SK-N-SH (cell line): Measurements from ENCODE around the gene HTRA3. TPM values are rescaled to one million over a fixed set of nuclear protein-coding genes. Genes with fewer than 3 reads are reported as not detected.

Source experiments
- CTCF ChIA-PET: fragments of 300-600, 350-600 bp; formaldehyde crosslinking; extraction: SDS; loops from one replicate; lab custom pipeline; 2021; lab: Yijun Ruan, JAX
- POLR2A ChIA-PET: fragments of 350-600 bp; sonication (Branson Sonifier 250); formaldehyde crosslinking; extraction: SDS; loops from one replicate; lab custom pipeline; 2020; ENCODE audit warnings: antibody characterized with exemption, inconsistent platforms; lab: Yijun Ruan, JAX
- DNase-seq: peaks from one replicate; pipeline ENCODE4 v3.0.0; 2012
- H2AFZ ChIP-seq: fragments of 200-600 bp; sonication (generic); 2 replicates; pipeline ENCODE4 v1.8.1; 2016; ENCODE audit warnings: antibody characterized with exemption, mild to moderate bottlenecking, low read depth
- H3F3A ChIP-seq: fragments of 200-600 bp; sonication (generic); replicated peaks from 2 replicates; pipeline ENCODE3; 2016; ENCODE audit warnings: antibody characterized with exemption, mild to moderate bottlenecking; ENCODE audit not compliant: insufficient read depth
- H3K27ac ChIP-seq, 2 experiments: fragments of 200-500 bp in 1 of 2; fragments of 200-600 bp in 1 of 2; sonication (Bioruptor generic) in 1 of 2; sonication (generic), shearing (Covaris generic) in 1 of 2; 2 replicates each; pipeline versions ENCODE4 v1.5.1 to v1.6.1; 2014 to 2016; ENCODE audit warnings: low read depth in 2 of 2, inconsistent platforms in 1 of 2, low read length in 1 of 2, mild to moderate bottlenecking in 1 of 2, mixed read lengths in 1 of 2
- H3K27me3 ChIP-seq: fragments of 200-600 bp; sonication (generic), shearing (Covaris generic); 2 replicates; pipeline ENCODE4 v1.6.1; 2016; ENCODE audit warnings: mixed run types; ENCODE audit not compliant: insufficient read depth
- H3K36me3 ChIP-seq, 2 experiments: fragments of 200-500 bp in 1 of 2; fragments of 200-600 bp in 1 of 2; sonication (Bioruptor generic) in 1 of 2; sonication (generic) in 1 of 2; replicated peaks in 1 of 2; 2 replicates each; pipeline versions ENCODE3 to v1.5.1; 2014 to 2016; ENCODE audit warnings: low read length in 1 of 2, mild to moderate bottlenecking in 1 of 2; ENCODE audit not compliant: insufficient read depth in 2 of 2, control insufficient read depth in 1 of 2
- H3K4me1 ChIP-seq, 2 experiments: fragments of 200-500 bp in 1 of 2; fragments of 200-600 bp in 1 of 2; sonication (Bioruptor generic) in 1 of 2; sonication (generic), shearing (Covaris generic) in 1 of 2; 2 replicates each; pipeline versions ENCODE4 v1.5.1 to v1.6.1; 2014 to 2016; ENCODE audit warnings: low read depth in 1 of 2, low read length in 1 of 2, mixed run types in 1 of 2; ENCODE audit not compliant: insufficient read depth in 2 of 2, control insufficient read depth in 1 of 2
- H3K4me2 ChIP-seq: fragments of 200-600 bp; sonication (generic), shearing (Covaris generic); 2 replicates; pipeline ENCODE4 v1.6.1; 2017; ENCODE audit warnings: mixed run types
- H3K4me3 ChIP-seq, 2 experiments: fragments of 200-500 bp in 1 of 2; fragments of 200-600 bp in 1 of 2; sonication (Bioruptor generic) in 1 of 2; sonication (generic), shearing (Covaris generic) in 1 of 2; 2 replicates each; pipeline versions ENCODE4 v1.5.1 to v1.8.1; 2014 to 2016; ENCODE audit warnings: low read depth in 2 of 2, inconsistent platforms in 1 of 2, low read length in 1 of 2, mild to moderate bottlenecking in 1 of 2, mixed read lengths in 1 of 2, moderate library complexity in 1 of 2
- H3K79me2 ChIP-seq: fragments of 200-600 bp; sonication (generic); 2 replicates; pipeline ENCODE4 v1.8.1; 2017; ENCODE audit warnings: mild to moderate bottlenecking; ENCODE audit not compliant: insufficient read depth
- H3K9ac ChIP-seq: fragments of 200-600 bp; sonication (generic); 2 replicates; pipeline ENCODE4 v1.6.1; 2017; ENCODE audit warnings: mixed run types
- H3K9me2 ChIP-seq: fragments of 200-600 bp; sonication (generic); 2 replicates; pipeline ENCODE4 v1.6.1; 2017; ENCODE audit warnings: mixed run types
- H3K9me3 ChIP-seq: fragments of 200-600 bp; sonication (generic); 2 replicates; pipeline ENCODE4 v1.6.1; 2017; ENCODE audit warnings: mixed run types, mild to moderate bottlenecking, moderate library complexity
- H4K20me1 ChIP-seq: fragments of 200-600 bp; sonication (generic); 2 replicates; pipeline ENCODE4 v1.6.1; 2017; ENCODE audit warnings: mild to moderate bottlenecking, mixed run types; ENCODE audit not compliant: insufficient read depth
- EP300 ChIP-seq, 2 experiments: IDR thresholded peaks; 2 replicates each; pipeline versions ENCODE4 v1.4.0 to v1.6.1; 2012; ENCODE audit warnings: borderline replicate concordance in 1 of 2, low read depth in 1 of 2, low read length in 1 of 2
- GABPA ChIP-seq: IDR thresholded peaks from 2 replicates; pipeline ENCODE4 v1.4.0; 2012; ENCODE audit warnings: low read depth, mild to moderate bottlenecking
- GATA2 ChIP-seq: sonication (generic); formaldehyde crosslinking; IDR thresholded peaks from 2 replicates; pipeline ENCODE4 v1.5.0; 2020; ENCODE audit warnings: mild to moderate bottlenecking, missing genetic modification reagents
- MEF2A ChIP-seq: IDR thresholded peaks from 2 replicates; pipeline ENCODE4 v1.4.0; 2012; ENCODE audit warnings: low read depth, borderline replicate concordance
- MXI1 ChIP-seq: IDR thresholded peaks from 2 replicates; pipeline ENCODE4 v1.6.1; 2012; ENCODE audit warnings: mild to moderate bottlenecking, low read depth, low read length, improper control_type of control experiment
- POLR2AphosphoS5 ChIP-seq: IDR thresholded peaks from 2 replicates; pipeline ENCODE4 v1.6.1; 2012; ENCODE audit warnings: low read depth, low read length
- RAD21 ChIP-seq: IDR thresholded peaks from 2 replicates; pipeline ENCODE4 v1.6.1; 2012; ENCODE audit warnings: mild to moderate bottlenecking, low read length
- RCOR1 ChIP-seq: fragments of 150-350 bp; IDR thresholded peaks from 2 replicates; pipeline ENCODE4 v1.6.1; 2017; ENCODE audit warnings: antibody characterized with exemption, low read length
- RFX5 ChIP-seq: IDR thresholded peaks from 2 replicates; pipeline ENCODE4 v1.6.1; 2012; ENCODE audit warnings: mild to moderate bottlenecking, improper control_type of control experiment, low read length
- RXRA ChIP-seq: IDR thresholded peaks from 2 replicates; pipeline ENCODE4 v1.4.0; 2012; ENCODE audit warnings: low read depth, mild to moderate bottlenecking, borderline replicate concordance
- SIN3A ChIP-seq: IDR thresholded peaks from 2 replicates; pipeline ENCODE4 v1.6.1; 2012; ENCODE audit warnings: low read depth, mild to moderate bottlenecking, low read length, moderate library complexity, borderline replicate concordance
- SMC3 ChIP-seq: IDR thresholded peaks from 2 replicates; pipeline ENCODE4 v1.6.1; 2012; ENCODE audit warnings: low read depth, low read length, improper control_type of control experiment
- TCF12 ChIP-seq: IDR thresholded peaks from 2 replicates; pipeline ENCODE4 v1.4.0; 2012
- WGBS: methylation state at CpG from one replicate; pipeline ENCODE4 v1.1.6; 2017; ENCODE audit warnings: low lambda C conversion rate; 5-methylcytosine and 5-hydroxymethylcytosine counted together
- polyA plus RNA-seq, 3 experiments: library from polyadenylated mRNA; depleted of rRNA; stranded (reverse); fragments of >200 nt; gene quantifications; 2 replicates each; pipeline ENCODE4 v1.2.3, GENCODE V29; 2012
- TF ChIP-seq, protein P1 (sequence below): fragments of 150-350 bp; IDR thresholded peaks from 2 replicates; pipeline ENCODE4 v1.6.1; 2016; ENCODE audit warnings: mild to moderate bottlenecking, low read depth, low read length
- TF ChIP-seq, protein P2 (sequence below): fragments of 150-350 bp; IDR thresholded peaks from 2 replicates; pipeline ENCODE4 v1.6.1; 2017; ENCODE audit warnings: antibody characterized with exemption, low read length, low read depth, borderline replicate concordance
- TF ChIP-seq, protein P3 (sequence below): IDR thresholded peaks from 2 replicates; pipeline ENCODE4; 2012
- TF ChIP-seq, protein P4 (sequence below): IDR thresholded peaks from 2 replicates; pipeline ENCODE4 v1.4.0; 2012; ENCODE audit warnings: low read depth, borderline replicate concordance
- TF ChIP-seq, protein P5 (sequence below): fragments of 200-600 bp; sonication (generic); IDR thresholded peaks from 2 replicates; pipeline ENCODE4 v1.6.1; 2017; ENCODE audit warnings: antibody characterized with exemption, mild to moderate bottlenecking, moderate library complexity

HTRA3 gene
- polyA plus RNA-seq, 1 of the 3 experiments (the other 2 are of a cell fraction) = 0.05 TPM

DNA sequence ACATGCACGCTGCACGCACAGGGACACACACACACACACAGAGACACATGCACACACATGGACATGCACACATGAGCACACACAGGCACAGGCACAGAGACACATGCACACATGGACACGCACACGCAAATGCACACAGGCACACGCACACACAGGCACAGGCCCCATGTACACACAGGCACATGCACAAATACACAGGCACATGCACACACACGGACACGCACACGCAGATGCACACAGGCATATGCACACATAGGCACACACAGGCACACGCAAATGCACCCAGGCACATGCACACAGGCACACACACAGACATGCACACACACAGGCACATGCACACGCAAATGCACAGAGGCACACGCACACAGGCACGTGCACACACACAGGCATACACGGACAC, 30.3 kb upstream of the HTRA3 start:
- no peaks in the 10 kb centered on the region for H4K20me1 ChIP-seq
- POLR2A ChIA-PET = no interaction called here
- H3K27ac ChIP-seq = no peak overlapping the region
- no peaks in the 10 kb centered on the region for H3K9me2 ChIP-seq
- H3K27me3 ChIP-seq = no peaks in the 10 kb centered on the region
- H3K4me2 ChIP-seq = no peak overlapping the region
- no peak overlapping the region for H3K4me3 ChIP-seq
- CTCF ChIA-PET = interaction anchor here (1.5 to 5.2 kb wide), 5 partner anchors 10 to 170 kb away, joined by 3 to 66 read pairs (median 7); no protein-coding TSS in a partner anchor
- 91% methylated on average over 11 of the region's 13 CpGs for WGBS
- no peak overlapping the region for H3K9ac ChIP-seq
- TF ChIP-seq, protein P1, sequence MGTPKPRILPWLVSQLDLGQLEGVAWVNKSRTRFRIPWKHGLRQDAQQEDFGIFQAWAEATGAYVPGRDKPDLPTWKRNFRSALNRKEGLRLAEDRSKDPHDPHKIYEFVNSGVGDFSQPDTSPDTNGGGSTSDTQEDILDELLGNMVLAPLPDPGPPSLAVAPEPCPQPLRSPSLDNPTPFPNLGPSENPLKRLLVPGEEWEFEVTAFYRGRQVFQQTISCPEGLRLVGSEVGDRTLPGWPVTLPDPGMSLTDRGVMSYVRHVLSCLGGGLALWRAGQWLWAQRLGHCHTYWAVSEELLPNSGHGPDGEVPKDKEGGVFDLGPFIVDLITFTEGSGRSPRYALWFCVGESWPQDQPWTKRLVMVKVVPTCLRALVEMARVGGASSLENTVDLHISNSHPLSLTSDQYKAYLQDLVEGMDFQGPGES = no peak
- no peak for TF ChIP-seq RCOR1
- TF ChIP-seq MEF2A = no peak
- TF ChIP-seq SIN3A = no peak
- TF ChIP-seq, protein P2, sequence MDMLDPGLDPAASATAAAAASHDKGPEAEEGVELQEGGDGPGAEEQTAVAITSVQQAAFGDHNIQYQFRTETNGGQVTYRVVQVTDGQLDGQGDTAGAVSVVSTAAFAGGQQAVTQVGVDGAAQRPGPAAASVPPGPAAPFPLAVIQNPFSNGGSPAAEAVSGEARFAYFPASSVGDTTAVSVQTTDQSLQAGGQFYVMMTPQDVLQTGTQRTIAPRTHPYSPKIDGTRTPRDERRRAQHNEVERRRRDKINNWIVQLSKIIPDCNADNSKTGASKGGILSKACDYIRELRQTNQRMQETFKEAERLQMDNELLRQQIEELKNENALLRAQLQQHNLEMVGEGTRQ = no peak
- TF ChIP-seq, protein P3, sequence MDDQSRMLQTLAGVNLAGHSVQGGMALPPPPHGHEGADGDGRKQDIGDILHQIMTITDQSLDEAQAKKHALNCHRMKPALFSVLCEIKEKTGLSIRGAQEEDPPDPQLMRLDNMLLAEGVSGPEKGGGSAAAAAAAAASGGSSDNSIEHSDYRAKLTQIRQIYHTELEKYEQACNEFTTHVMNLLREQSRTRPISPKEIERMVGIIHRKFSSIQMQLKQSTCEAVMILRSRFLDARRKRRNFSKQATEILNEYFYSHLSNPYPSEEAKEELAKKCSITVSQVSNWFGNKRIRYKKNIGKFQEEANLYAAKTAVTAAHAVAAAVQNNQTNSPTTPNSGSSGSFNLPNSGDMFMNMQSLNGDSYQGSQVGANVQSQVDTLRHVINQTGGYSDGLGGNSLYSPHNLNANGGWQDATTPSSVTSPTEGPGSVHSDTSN = no peak
- TF ChIP-seq MXI1 = no peak
- TF ChIP-seq POLR2AphosphoS5 = no peak
- TF ChIP-seq SMC3 = no peak
- TF ChIP-seq TCF12 = no peak
- H2AFZ ChIP-seq = no peak overlapping the region
- no peaks in the 10 kb centered on the region for H3K36me3 ChIP-seq
- no peak for DNase-seq
- peaks cover 4 to 19% of the 10 kb centered on the region in 2 experiments; a peak in 1 of 4 replicates for H3K4me1 ChIP-seq
- no peaks in the 10 kb centered on the region for H3K9me3 ChIP-seq
- no peaks in the 10 kb centered on the region for H3F3A ChIP-seq
- H3K79me2 ChIP-seq = no peaks in the 10 kb centered on the region

DNA sequence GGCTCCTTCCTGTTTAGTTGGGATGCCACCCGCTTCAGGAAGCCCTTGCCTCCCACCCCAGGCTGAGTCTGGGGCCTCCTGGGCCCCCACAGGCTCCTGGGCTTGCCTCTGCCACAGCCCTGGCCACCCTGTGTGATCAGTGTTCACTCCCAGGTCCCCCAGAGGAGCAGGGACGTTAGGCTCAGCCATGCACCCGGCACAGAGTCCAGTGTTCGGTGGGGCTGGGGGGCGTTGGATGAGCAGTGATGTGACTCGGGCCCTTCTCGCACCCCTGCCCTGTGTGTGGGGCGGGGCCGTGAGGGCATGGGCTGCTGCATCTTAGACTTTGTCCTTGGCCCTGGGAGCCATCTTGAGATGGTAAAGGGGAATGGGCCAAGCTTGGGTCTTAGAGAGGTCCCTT, 29.9 kb upstream of the HTRA3 start:
- Histone ChIP-seq H3K4me1 (peaks cover 4 to 19% of the 10 kb centered on the region in 2 experiments; a peak in 1 of 4 replicates), H3K27ac (no peak overlapping the region), H3K79me2 (no peaks in the 10 kb centered on the region), H3K4me2 (no peak overlapping the region), H3K9me3 (no peaks in the 10 kb centered on the region), H3F3A (no peaks in the 10 kb centered on the region), H4K20me1 (no peaks in the 10 kb centered on the region), H3K36me3 (no peaks in the 10 kb centered on the region), H3K9ac (no peak overlapping the region), H3K9me2 (no peaks in the 10 kb centered on the region), H3K27me3 (no peaks in the 10 kb centered on the region), H3K4me3 (no peak overlapping the region), H2AFZ (no peak overlapping the region)
- ChIA-PET POLR2A (no interaction called here), CTCF (interaction anchor here (0.8 to 6.8 kb wide), 6 partner anchors 10 to 170 kb away, joined by 3 to 115 read pairs (median 30); no protein-coding TSS in a partner anchor)
- DNase-seq = no peak
- no peak for TF ChIP-seq POLR2AphosphoS5
- no peak for TF ChIP-seq EP300 (IDR thresholded peaks at IDR 0.05; ENCODE audit: borderline replicate concordance in 1 of 2, low read depth in 1 of 2, low read length in 1 of 2)
- no peak for TF ChIP-seq RCOR1
- no peak for TF ChIP-seq GABPA
- no peak for TF ChIP-seq GATA2 (CRISPR knock-in tag)
- TF ChIP-seq, protein P4, sequence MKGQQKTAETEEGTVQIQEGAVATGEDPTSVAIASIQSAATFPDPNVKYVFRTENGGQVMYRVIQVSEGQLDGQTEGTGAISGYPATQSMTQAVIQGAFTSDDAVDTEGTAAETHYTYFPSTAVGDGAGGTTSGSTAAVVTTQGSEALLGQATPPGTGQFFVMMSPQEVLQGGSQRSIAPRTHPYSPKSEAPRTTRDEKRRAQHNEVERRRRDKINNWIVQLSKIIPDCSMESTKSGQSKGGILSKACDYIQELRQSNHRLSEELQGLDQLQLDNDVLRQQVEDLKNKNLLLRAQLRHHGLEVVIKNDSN = no peak
- TF ChIP-seq, protein P5, sequence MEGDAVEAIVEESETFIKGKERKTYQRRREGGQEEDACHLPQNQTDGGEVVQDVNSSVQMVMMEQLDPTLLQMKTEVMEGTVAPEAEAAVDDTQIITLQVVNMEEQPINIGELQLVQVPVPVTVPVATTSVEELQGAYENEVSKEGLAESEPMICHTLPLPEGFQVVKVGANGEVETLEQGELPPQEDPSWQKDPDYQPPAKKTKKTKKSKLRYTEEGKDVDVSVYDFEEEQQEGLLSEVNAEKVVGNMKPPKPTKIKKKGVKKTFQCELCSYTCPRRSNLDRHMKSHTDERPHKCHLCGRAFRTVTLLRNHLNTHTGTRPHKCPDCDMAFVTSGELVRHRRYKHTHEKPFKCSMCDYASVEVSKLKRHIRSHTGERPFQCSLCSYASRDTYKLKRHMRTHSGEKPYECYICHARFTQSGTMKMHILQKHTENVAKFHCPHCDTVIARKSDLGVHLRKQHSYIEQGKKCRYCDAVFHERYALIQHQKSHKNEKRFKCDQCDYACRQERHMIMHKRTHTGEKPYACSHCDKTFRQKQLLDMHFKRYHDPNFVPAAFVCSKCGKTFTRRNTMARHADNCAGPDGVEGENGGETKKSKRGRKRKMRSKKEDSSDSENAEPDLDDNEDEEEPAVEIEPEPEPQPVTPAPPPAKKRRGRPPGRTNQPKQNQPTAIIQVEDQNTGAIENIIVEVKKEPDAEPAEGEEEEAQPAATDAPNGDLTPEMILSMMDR = no peak
- TF ChIP-seq RFX5 = no peak
- TF ChIP-seq RAD21 = no peak
- no peak for TF ChIP-seq RXRA
- 95% methylated on average over 4 of the region's 9 CpGs for WGBS
